Keratinocyte (primary cell): Measurements from ENCODE around the gene CHRNA7.

Experiments used
- EZH2 ChIP-seq: IDR thresholded peaks from one replicate; pipeline ENCODE4 v1.6.1; 2012; ENCODE audit warnings: inconsistent platforms, mild to moderate bottlenecking, low read length, moderate library complexity
- TF ChIP-seq, protein P1 (sequence below), 3 experiments: IDR thresholded peaks in 1 of 3; conservative IDR thresholded peaks in 1 of 3; optimal IDR thresholded peaks in 1 of 3; 2 replicates in 2 of 3; 3 replicates in 1 of 3; pipeline versions ENCODE3 to v1.5.1; 2011; ENCODE audit warnings: low read length in 3 of 3, mild to moderate bottlenecking in 3 of 3, moderate library complexity in 2 of 3, control low read depth in 1 of 3, inconsistent platforms in 1 of 3; ENCODE audit not compliant: insufficient read depth in 2 of 3; ENCODE audit errors: extremely low read depth in 1 of 3

GRCh38 chr15:32152574-32152973 is 122.3 kb downstream of the CHRNA7 start:
- TF ChIP-seq, protein P1, sequence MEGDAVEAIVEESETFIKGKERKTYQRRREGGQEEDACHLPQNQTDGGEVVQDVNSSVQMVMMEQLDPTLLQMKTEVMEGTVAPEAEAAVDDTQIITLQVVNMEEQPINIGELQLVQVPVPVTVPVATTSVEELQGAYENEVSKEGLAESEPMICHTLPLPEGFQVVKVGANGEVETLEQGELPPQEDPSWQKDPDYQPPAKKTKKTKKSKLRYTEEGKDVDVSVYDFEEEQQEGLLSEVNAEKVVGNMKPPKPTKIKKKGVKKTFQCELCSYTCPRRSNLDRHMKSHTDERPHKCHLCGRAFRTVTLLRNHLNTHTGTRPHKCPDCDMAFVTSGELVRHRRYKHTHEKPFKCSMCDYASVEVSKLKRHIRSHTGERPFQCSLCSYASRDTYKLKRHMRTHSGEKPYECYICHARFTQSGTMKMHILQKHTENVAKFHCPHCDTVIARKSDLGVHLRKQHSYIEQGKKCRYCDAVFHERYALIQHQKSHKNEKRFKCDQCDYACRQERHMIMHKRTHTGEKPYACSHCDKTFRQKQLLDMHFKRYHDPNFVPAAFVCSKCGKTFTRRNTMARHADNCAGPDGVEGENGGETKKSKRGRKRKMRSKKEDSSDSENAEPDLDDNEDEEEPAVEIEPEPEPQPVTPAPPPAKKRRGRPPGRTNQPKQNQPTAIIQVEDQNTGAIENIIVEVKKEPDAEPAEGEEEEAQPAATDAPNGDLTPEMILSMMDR (optimal IDR thresholded peaks at IDR 0.05 in 1 of 3, IDR thresholded peaks at IDR 0.05 in 1 of 3, conservative IDR thresholded peaks at IDR 0.05 in 1 of 3; ENCODE audit: extremely low read depth in 1 of 3, insufficient read depth in 2 of 3, low read length in 3 of 3): no peak
- no peak for TF ChIP-seq EZH2
